Naive B cell (primary cell): ENCODE results near the gene UGT1A3. TPM values are rescaled to one million over a fixed set of nuclear protein-coding genes. Genes with fewer than 3 reads are reported as not detected.

Experiments used
- ATAC-seq, 2 donors: fragments of 150-1000 bp; cut with Tn5 transposase; 2 replicates each; pipeline ENCODE4 v1.10.0; 2021; ENCODE audit warnings: low read depth in 2 of 2, mild to moderate bottlenecking in 2 of 2, moderate library complexity in 2 of 2
- DNase-seq: peaks from one replicate; pipeline ENCODE4 v3.0.0; 2022
- H3K27ac Mint-ChIP-seq, 6 donors: one replicate each; pipeline ENCODE4 v1.8.0; 2020 to 2022; ENCODE audit warnings: mild to moderate bottlenecking in 6 of 6, mixed read lengths in 6 of 6, moderate library complexity in 5 of 6, inconsistent platforms in 2 of 6
- H3K27me3 Mint-ChIP-seq, 3 donors: one replicate each; pipeline ENCODE4 v1.8.0; 2021 to 2022; ENCODE audit warnings: mixed read lengths in 3 of 3, mild to moderate bottlenecking in 1 of 3
- H3K36me3 Mint-ChIP-seq, 2 donors: one replicate each; pipeline ENCODE4 v1.8.0; 2020 to 2022; ENCODE audit warnings: mixed read lengths in 2 of 2, inconsistent platforms in 1 of 2, mild to moderate bottlenecking in 1 of 2
- H3K4me1 Mint-ChIP-seq, 3 donors: one replicate each; pipeline ENCODE4 v1.8.0; 2020 to 2022; ENCODE audit warnings: mixed read lengths in 3 of 3, inconsistent platforms in 1 of 3, mild to moderate bottlenecking in 1 of 3, moderate library complexity in 1 of 3
- H3K4me3 Mint-ChIP-seq, 8 donors: one replicate each; pipeline ENCODE4 v1.8.0; 2020 to 2022; ENCODE audit warnings: mild to moderate bottlenecking in 8 of 8, mixed read lengths in 8 of 8, moderate library complexity in 8 of 8, inconsistent platforms in 2 of 8
- H3K9me3 Mint-ChIP-seq, 7 donors: one replicate each; pipeline ENCODE4 v1.8.0; 2020 to 2022; ENCODE audit warnings: mixed read lengths in 7 of 7, mild to moderate bottlenecking in 5 of 7, inconsistent platforms in 2 of 7, moderate library complexity in 1 of 7
- polyA plus RNA-seq, 6 donors: library from polyadenylated mRNA; unstranded; fragments of 300-500 nt; fragmentation: Illumina TruSeq; gene quantifications; one replicate each; pipeline ENCODE4 v1.2.3, GENCODE V29; 2021; ENCODE audit warnings: low read depth in 6 of 6

The UGT1A3 gene
- polyA plus RNA-seq, 6 donors from 2014 or later: not detected

- ATAC-seq (no peak), DNase-seq (no peak)
- Mint-ChIP-seq H3K4me1 (no peaks in the 10 kb centered on the region), H3K4me3 (no peak overlapping the region), H3K27me3 (peaks cover 16 to 46% (median 37%) of the 10 kb centered on the region in 3 donors), H3K36me3 (peaks cover 0 to 10% of the 10 kb centered on the region in 2 donors), H3K9me3 (peaks cover 7 to 24% (median 16%) of the 10 kb centered on the region in 7 donors), H3K27ac (no peak overlapping the region)
Observed at GRCh38 chr2:233773854-233774253, 45.0 kb downstream of the UGT1A3 start.

- peaks cover 10 to 52% (median 43%) of the 10 kb centered on the region in 3 donors for H3K27me3 Mint-ChIP-seq
- no peaks in the 10 kb centered on the region for H3K4me1 Mint-ChIP-seq
- no peak overlapping the region for H3K4me3 Mint-ChIP-seq
- H3K27ac Mint-ChIP-seq: no peak overlapping the region
- ATAC-seq: no peak
- peaks cover 0 to 10% of the 10 kb centered on the region in 2 donors for H3K36me3 Mint-ChIP-seq
- peaks cover 8 to 24% (median 16%) of the 10 kb centered on the region in 7 donors for H3K9me3 Mint-ChIP-seq
- no peak for DNase-seq
Observed at GRCh38 chr2:233775414-233775813, 46.6 kb downstream of the UGT1A3 start.

GRCh38 chr2:233778030-233778429, 49.2 kb downstream of the UGT1A3 start, which contains the start of gene MROH2A:
TSS of gene MROH2A (plus strand) at chr2:233778330. CDS start at chr2:233779359, 1,029 bp downstream.
- Mint-ChIP-seq H3K27ac (peak within 1 kb of the TSS in 1 of 6 donors; percentile 10), H3K27me3 (peaks cover 14 to 54% (median 50%) of the 10 kb centered on the region in 3 donors), H3K36me3 (peaks cover 0 to 10% of the 10 kb centered on the region in 2 donors), H3K4me1 (no peaks in the 10 kb centered on the region), H3K4me3 (no peak within 1 kb of the TSS), H3K9me3 (peaks cover 8 to 28% (median 20%) of the 10 kb centered on the region in 7 donors)
- ATAC-seq: no peak
- DNase-seq: no peak

GRCh38 chr2:233779722-233780121, 50.9 kb downstream of the UGT1A3 start:
- H3K9me3 Mint-ChIP-seq: peaks cover 8 to 28% (median 20%) of the 10 kb centered on the region in 7 donors
- H3K27ac Mint-ChIP-seq: peak overlapping the region in 1 of 6 donors; percentile 39
- no peak for ATAC-seq
- H3K4me3 Mint-ChIP-seq: no peak overlapping the region
- H3K27me3 Mint-ChIP-seq: peaks cover 17 to 63% (median 58%) of the 10 kb centered on the region in 3 donors
- no peak for DNase-seq
- peaks cover 0 to 10% of the 10 kb centered on the region in 2 donors for H3K36me3 Mint-ChIP-seq
- no peaks in the 10 kb centered on the region for H3K4me1 Mint-ChIP-seq

GRCh38 chr2:233780771-233781170, 51.9 kb downstream of the UGT1A3 start:
- no peak for DNase-seq
- ATAC-seq: no peak
- H3K4me1 Mint-ChIP-seq: no peaks in the 10 kb centered on the region
- H3K27ac Mint-ChIP-seq: no peak overlapping the region
- H3K9me3 Mint-ChIP-seq: peaks cover 1 to 23% (median 17%) of the 10 kb centered on the region in 7 donors
- peaks cover 21 to 59% (median 48%) of the 10 kb centered on the region in 3 donors for H3K27me3 Mint-ChIP-seq
- peaks cover 0 to 1% of the 10 kb centered on the region in 2 donors for H3K36me3 Mint-ChIP-seq
- no peak overlapping the region for H3K4me3 Mint-ChIP-seq

- Mint-ChIP-seq H3K27ac (no peak overlapping the region), H3K4me1 (peaks cover 0 to 12% (median 5%) of the 10 kb centered on the region in 3 donors), H3K9me3 (peaks cover 2 to 15% (median 8%) of the 10 kb centered on the region in 7 donors), H3K36me3 (peaks cover 0 to 8% of the 10 kb centered on the region in 2 donors), H3K4me3 (no peak overlapping the region), H3K27me3 (peaks cover 5 to 37% (median 34%) of the 10 kb centered on the region in 3 donors)
- ATAC-seq (no peak), DNase-seq (no peak)
Observed at GRCh38 chr2:233789554-233789953, 60.7 kb downstream of the UGT1A3 start.

- peak overlapping the region in 3 of 6 donors; percentile 5 to 46 (median 44) for H3K27ac Mint-ChIP-seq
Observed at GRCh38 chr2:233791151-233791882, 62.5 kb downstream of the UGT1A3 start.

GRCh38 chr2:233791883-233792329, 63.1 kb downstream of the UGT1A3 start:
- ATAC-seq: no peak
- Mint-ChIP-seq H3K27me3 (peaks cover 0 to 34% (median 22%) of the 10 kb centered on the region in 3 donors), H3K36me3 (peaks cover 0 to 8% of the 10 kb centered on the region in 2 donors), H3K4me3 (peak overlapping the region in 1 of 8 donors; percentile 74), H3K27ac (no peak overlapping the region), H3K9me3 (peaks cover 0 to 12% (median 0%) of the 10 kb centered on the region in 7 donors), H3K4me1 (peaks cover 0 to 12% (median 5%) of the 10 kb centered on the region in 3 donors)
- no peak for DNase-seq

More at GRCh38 chr2:233791151-233791882, 62.5 kb downstream of the UGT1A3 start:
- no peak for ATAC-seq
- no peak for DNase-seq
- peaks cover 0 to 13% (median 1%) of the 10 kb centered on the region in 7 donors for H3K9me3 Mint-ChIP-seq
- H3K27me3 Mint-ChIP-seq: peaks cover 0 to 34% (median 25%) of the 10 kb centered on the region in 3 donors
- peaks cover 0 to 12% (median 5%) of the 10 kb centered on the region in 3 donors for H3K4me1 Mint-ChIP-seq
- H3K36me3 Mint-ChIP-seq: peaks cover 0 to 8% of the 10 kb centered on the region in 2 donors
- no peak overlapping the region for H3K4me3 Mint-ChIP-seq

- peaks cover 0 to 34% (median 22%) of the 10 kb centered on the region in 3 donors for H3K27me3 Mint-ChIP-seq
- peaks cover 0 to 12% (median 5%) of the 10 kb centered on the region in 3 donors for H3K4me1 Mint-ChIP-seq
- ATAC-seq (no peak), DNase-seq (no peak)
- H3K36me3 Mint-ChIP-seq: peaks cover 0 to 8% of the 10 kb centered on the region in 2 donors
- H3K9me3 Mint-ChIP-seq: peaks cover 0 to 12% (median 0%) of the 10 kb centered on the region in 7 donors
- H3K27ac Mint-ChIP-seq: no peak overlapping the region
- H3K4me3 Mint-ChIP-seq: no peak overlapping the region
Observed at GRCh38 chr2:233792720-233793119, 63.9 kb downstream of the UGT1A3 start.

GRCh38 chr2:233793465-233794127, 64.8 kb downstream of the UGT1A3 start:
- ATAC-seq: no peak
- Mint-ChIP-seq H3K4me1 (peaks cover 0 to 12% (median 5%) of the 10 kb centered on the region in 3 donors), H3K36me3 (peaks cover 0 to 8% of the 10 kb centered on the region in 2 donors), H3K27me3 (peaks cover 0 to 40% (median 27%) of the 10 kb centered on the region in 3 donors), H3K9me3 (peaks cover 0 to 12% (median 0%) of the 10 kb centered on the region in 7 donors), H3K4me3 (no peak overlapping the region), H3K27ac (no peak overlapping the region)
- DNase-seq: no peak

GRCh38 chr2:233794128-233794658, 65.4 kb downstream of the UGT1A3 start:
- Mint-ChIP-seq H3K4me3 (no peak overlapping the region), H3K27me3 (peaks cover 0 to 40% (median 27%) of the 10 kb centered on the region in 3 donors), H3K36me3 (peaks cover 0 to 8% of the 10 kb centered on the region in 2 donors), H3K9me3 (peaks cover 0 to 9% (median 0%) of the 10 kb centered on the region in 7 donors), H3K27ac (no peak overlapping the region), H3K4me1 (peaks cover 0 to 9% (median 2%) of the 10 kb centered on the region in 3 donors)
- ATAC-seq (no peak), DNase-seq (no peak)

GRCh38 chr2:233795735-233796171, 66.9 kb downstream of the UGT1A3 start:
- Mint-ChIP-seq H3K27ac (no peak overlapping the region), H3K4me1 (peaks cover 0 to 4% (median 0%) of the 10 kb centered on the region in 3 donors), H3K36me3 (peaks cover 0 to 8% of the 10 kb centered on the region in 2 donors), H3K4me3 (no peak overlapping the region), H3K27me3 (peaks cover 0 to 37% (median 25%) of the 10 kb centered on the region in 3 donors), H3K9me3 (peaks cover 0 to 3% (median 0%) of the 10 kb centered on the region in 7 donors)
- DNase-seq: no peak
- no peak for ATAC-seq

GRCh38 chr2:233796254-233796653, 67.4 kb downstream of the UGT1A3 start:
- Mint-ChIP-seq H3K27ac (no peak overlapping the region), H3K4me3 (no peak overlapping the region), H3K27me3 (peaks cover 0 to 32% (median 20%) of the 10 kb centered on the region in 3 donors), H3K4me1 (peaks cover 0 to 2% (median 0%) of the 10 kb centered on the region in 3 donors), H3K9me3 (peaks cover 0 to 1% (median 0%) of the 10 kb centered on the region in 7 donors), H3K36me3 (peaks cover 0 to 8% of the 10 kb centered on the region in 2 donors)
- ATAC-seq: no peak
- no peak for DNase-seq
